Liver (tissue), 9 donors: Measurements from ENCODE around the gene CCDC12. TPM values are rescaled to one million over a fixed set of nuclear protein-coding genes. Genes with fewer than 3 reads are reported as not detected.

Experiments
- DNase-seq: peaks from one replicate; pipeline ENCODE4 v3.0.0-alpha.2; 2017; ENCODE audit warnings: low spot score
- H3K27ac ChIP-seq, 2 donors: one replicate each; pipeline ENCODE4 v1.7.0; 2013; ENCODE audit warnings: inconsistent platforms in 2 of 2, low read length in 2 of 2, control low read depth in 1 of 2, low read depth in 1 of 2, mild to moderate bottlenecking in 1 of 2
- H3K27me3 ChIP-seq, 4 donors: one replicate each; pipeline versions ENCODE4 v1.6.1 to v1.7.0; 2013; ENCODE audit warnings: low read length in 3 of 4, inconsistent platforms in 1 of 4, mild to moderate bottlenecking in 1 of 4, moderate library complexity in 1 of 4; ENCODE audit not compliant: control insufficient read depth in 4 of 4, insufficient read depth in 4 of 4
- H3K36me3 ChIP-seq, 4 donors: one replicate each; pipeline versions ENCODE4 v1.6.1 to v1.7.0; 2013; ENCODE audit warnings: low read length in 3 of 4, mild to moderate bottlenecking in 3 of 4, low read depth in 1 of 4, moderate library complexity in 1 of 4; ENCODE audit not compliant: control insufficient read depth in 4 of 4, insufficient read depth in 3 of 4
- H3K4me1 ChIP-seq, 4 donors: one replicate each; pipeline versions ENCODE4 v1.6.1 to v1.7.0; 2013; ENCODE audit warnings: low read length in 3 of 4, mild to moderate bottlenecking in 3 of 4, moderate library complexity in 1 of 4; ENCODE audit not compliant: control insufficient read depth in 4 of 4, insufficient read depth in 4 of 4
- H3K4me3 ChIP-seq, 3 donors: one replicate each; pipeline versions ENCODE4 v1.6.1 to v1.7.0; 2013; ENCODE audit warnings: low read length in 3 of 3, control low read depth in 1 of 3, low read depth in 1 of 3, mild to moderate bottlenecking in 1 of 3
- H3K9ac ChIP-seq, 2 donors: one replicate each; pipeline ENCODE4 v1.7.0; 2013; ENCODE audit warnings: low read length in 2 of 2, mild to moderate bottlenecking in 2 of 2, moderate library complexity in 2 of 2, control low read depth in 1 of 2, low read depth in 1 of 2
- H3K9me3 ChIP-seq, 4 donors: one replicate each; pipeline versions ENCODE4 v1.6.1 to v1.7.0; 2013; ENCODE audit warnings: low read length in 3 of 4; ENCODE audit not compliant: control insufficient read depth in 4 of 4
- CTCF ChIP-seq: fragments of 150-350 bp; IDR thresholded peaks from 2 replicates; pipeline ENCODE4 v1.5.1; 2017; ENCODE audit warnings: improper control_type of control experiment, low read depth, low read length; ENCODE audit not compliant: missing input control
- EGR1 ChIP-seq, 2 donors: IDR thresholded peaks; 2 replicates each; pipeline ENCODE4 v1.6.1; 2016 to 2018; ENCODE audit warnings: antibody characterized with exemption in 2 of 2, low read depth in 2 of 2
- FOXA1 ChIP-seq: IDR thresholded peaks from 2 replicates; pipeline ENCODE4 v1.6.1; 2016; ENCODE audit warnings: antibody characterized with exemption
- FOXA2 ChIP-seq: IDR thresholded peaks from 2 replicates; pipeline ENCODE4 v1.6.1; 2016; ENCODE audit warnings: antibody characterized with exemption
- GABPA ChIP-seq, 2 donors: IDR thresholded peaks in 1 of 2; conservative IDR thresholded peaks in 1 of 2; 2 replicates each; pipeline ENCODE4 v1.6.1; 2016; ENCODE audit warnings: antibody characterized with exemption in 2 of 2, mild to moderate bottlenecking in 1 of 2, moderate library complexity in 1 of 2
- HNF4A ChIP-seq, 2 donors: conservative IDR thresholded peaks; 2 replicates each; pipeline ENCODE4 v1.6.1; 2016; ENCODE audit warnings: antibody characterized with exemption in 2 of 2, mild to moderate bottlenecking in 2 of 2
- HNF4G ChIP-seq: IDR thresholded peaks from 2 replicates; pipeline ENCODE4 v1.6.1; 2016; ENCODE audit warnings: antibody characterized with exemption
- JUND ChIP-seq, 2 donors: IDR thresholded peaks; 2 replicates each; pipeline ENCODE4 v1.6.1; 2016; ENCODE audit warnings: antibody characterized with exemption in 2 of 2
- MAX ChIP-seq: IDR thresholded peaks from 2 replicates; pipeline ENCODE4 v1.6.1; 2016; ENCODE audit warnings: antibody characterized with exemption
- NR2F2 ChIP-seq: IDR thresholded peaks from 2 replicates; pipeline ENCODE4 v1.6.1; 2016; ENCODE audit warnings: antibody characterized with exemption
- RAD21 ChIP-seq, 2 donors: IDR thresholded peaks; 2 replicates each; pipeline ENCODE4 v1.6.1; 2016; ENCODE audit warnings: antibody characterized with exemption in 2 of 2, mild to moderate bottlenecking in 2 of 2
- REST ChIP-seq: IDR thresholded peaks from 2 replicates; pipeline ENCODE4 v1.6.1; 2016; ENCODE audit warnings: antibody characterized with exemption, mild to moderate bottlenecking
- RXRA ChIP-seq, 2 donors: IDR thresholded peaks; 2 replicates each; pipeline ENCODE4 v1.6.1; 2017 to 2018; ENCODE audit warnings: antibody characterized with exemption in 2 of 2, mild to moderate bottlenecking in 1 of 2
- SP1 ChIP-seq: IDR thresholded peaks from 2 replicates; pipeline ENCODE4 v1.6.1; 2018; ENCODE audit warnings: antibody characterized with exemption, mild to moderate bottlenecking
- TAF1 ChIP-seq: conservative IDR thresholded peaks from 2 replicates; pipeline ENCODE4 v1.6.1; 2016; ENCODE audit warnings: antibody characterized with exemption, mild to moderate bottlenecking
- YY1 ChIP-seq: IDR thresholded peaks from 2 replicates; pipeline ENCODE4 v1.6.1; 2016; ENCODE audit warnings: antibody characterized with exemption, mild to moderate bottlenecking
- ZBTB33 ChIP-seq: IDR thresholded peaks from 2 replicates; pipeline ENCODE4 v1.6.1; 2016; ENCODE audit warnings: antibody characterized with exemption
- WGBS: extraction: QIAGEN DNeasy Blood & Tissue Kit; methylation state at CpG from one replicate; pipeline ENCODE4 v1.1.7; 2013; 5-methylcytosine and 5-hydroxymethylcytosine counted together
- polyA plus RNA-seq, 2 donors: library from polyadenylated mRNA; stranded (reverse) in 1 of 2; unstranded in 1 of 2; fragments of 200-250 nt in 1 of 2; fragments of >200 nt in 1 of 2; fragmentation: Nextera tagmentation in 1 of 2; extraction: Ambion mirVana in 1 of 2; gene quantifications; one replicate each; pipeline versions ENCODE4 v1.2.1 to v1.2.3, GENCODE V29; 2013 to 2015
- total RNA-seq, 2 donors: library from RNA; depleted of rRNA; stranded (reverse); fragments of >200 nt; gene quantifications; one replicate each; pipeline ENCODE4 v1.2.3, GENCODE V29; 2014
- donor health status: healthy.
- donor health status: healthy.
- donor health status: healthy.
- donor health status: healthy.
- donor health status: healthy.

The CCDC12 gene
- total and polyA plus RNA-seq, 4 donors: 8.5 to 35.1 (median 26.6) TPM

- WGBS: 95% methylated on average over 5 of the region's 5 CpGs
- Histone ChIP-seq H3K4me3 (no peak overlapping the region), H3K27me3 (no peaks in the 10 kb centered on the region), H3K4me1 (peaks cover 0 to 16% (median 3%) of the 10 kb centered on the region in 4 donors), H3K27ac (no peak overlapping the region), H3K36me3 (no peaks in the 10 kb centered on the region), H3K9me3 (no peaks in the 10 kb centered on the region), H3K9ac (no peak overlapping the region)
- TF ChIP-seq MAX: no peak
- TF ChIP-seq RXRA (IDR thresholded peaks at IDR 0.05): no peak
- TF ChIP-seq CTCF: no peak
- TF ChIP-seq HNF4G: no peak
- no peak for TF ChIP-seq TAF1
- no peak for TF ChIP-seq REST
- TF ChIP-seq FOXA1: no peak
- no peak for TF ChIP-seq HNF4A (conservative IDR thresholded peaks at IDR 0.05)
- no peak for TF ChIP-seq NR2F2
- DNase-seq: no peak
These were observed 9.0 kb upstream of the CCDC12 start for GRCh38 chr3:46985588-46985987.

GRCh38 chr3:46984591-46985459, 8.3 kb upstream of the CCDC12 start:
- no peak overlapping the region for H3K9ac ChIP-seq
- no peaks in the 10 kb centered on the region for H3K9me3 ChIP-seq
- WGBS: 93% methylated on average over 11 of the region's 11 CpGs
- DNase-seq: no peak
- no peak overlapping the region for H3K27ac ChIP-seq
- no peaks in the 10 kb centered on the region for H3K27me3 ChIP-seq
- peaks cover 2 to 15% (median 3%) of the 10 kb centered on the region in 4 donors for H3K4me1 ChIP-seq
- H3K4me3 ChIP-seq: no peak overlapping the region
- no peaks in the 10 kb centered on the region for H3K36me3 ChIP-seq
- TF ChIP-seq RXRA (IDR thresholded peaks at IDR 0.05) (no peak), JUND (IDR thresholded peaks at IDR 0.05) (no peak), SP1 (no peak), REST (no peak), FOXA1 (no peak), EGR1 (IDR thresholded peaks at IDR 0.05; ENCODE audit: low read depth in 2 of 2) (no peak), FOXA2 (no peak), TAF1 (no peak), YY1 (no peak), ZBTB33 (no peak), CTCF (no peak), RAD21 (IDR thresholded peaks at IDR 0.05) (no peak), GABPA (IDR thresholded peaks at IDR 0.05 in 1 of 2, conservative IDR thresholded peaks at IDR 0.05 in 1 of 2) (no peak), HNF4A (conservative IDR thresholded peaks at IDR 0.05) (no peak), NR2F2 (no peak), HNF4G (no peak)
